ENCODE measurements around the gene NPTX1. TPM values are rescaled to one million over a fixed set of nuclear protein-coding genes. Genes with fewer than 3 reads are reported as not detected.

The NPTX1 gene
- total and polyA plus RNA-seq, 9 of the 15 experiments (the other 6 are each of a cell fraction or from before 2014, with no cell fraction given): 0.04 TPM; not detected in 8

GRCh38 chr17:80510132-80510531, 33.7 kb upstream of the NPTX1 start:
- Histone ChIP-seq H3K4me2 (ENCODE audit: insufficient read depth, low read length) (no peak overlapping the region), H2AFZ (ENCODE audit: low read depth, low read length) (no peak overlapping the region), H3K4me1 (replicated peaks in 1 of 2; ENCODE audit: control insufficient read depth in 2 of 2, insufficient read depth in 2 of 2, low read length in 2 of 2) (peaks cover 0 to 12% of the 10 kb centered on the region in 2 experiments; a peak in 1 of 5 replicates), H3K27ac (ENCODE audit: extremely low read depth, low read depth, low read length) (no peak overlapping the region), H3K9me1 (ENCODE audit: control insufficient read depth, insufficient read depth, low read length) (no peaks in the 10 kb centered on the region), H3K9ac (ENCODE audit: insufficient read depth in 1 of 2, low read depth in 2 of 2, low read length in 2 of 2) (no peak overlapping the region), H4K20me1 (replicated peaks; ENCODE audit: control insufficient read depth, insufficient read depth, low read length) (peaks cover 8% of the 10 kb centered on the region), H3K27me3 (ENCODE audit: control insufficient read depth in 2 of 2, insufficient read depth in 2 of 2, low read length in 2 of 2) (peaks cover 41 to 90% of the 10 kb centered on the region in 2 experiments), H3K9me3 (replicated peaks; ENCODE audit: control insufficient read depth, insufficient read depth, low read depth, low read length) (no peaks in the 10 kb centered on the region), H3K36me3 (ENCODE audit: control insufficient read depth, insufficient read depth, low read length) (no peaks in the 10 kb centered on the region), H3K79me2 (ENCODE audit: control insufficient read depth, insufficient read depth, low read length) (no peaks in the 10 kb centered on the region), H3K4me3 (no peak overlapping the region)
- FAIRE-seq (no peak), DNase-seq (ENCODE audit: extremely low read depth in 1 of 4, low spot score in 3 of 4) (no peak), ATAC-seq (no peak)
- in situ Hi-C loops (cut with MboI) (no loop called here), intact Hi-C loops (cut with micrococcal nuclease) (no loop called here)
- ChIA-PET POLR2A (interaction anchor here (1.1 kb wide), 1 partner anchor 35 kb away, joined by 3 read pairs; the partner anchor contains the start of gene RPTOR), CTCF (ENCODE audit: low intra/inter-chr PET ratio) (no interaction called here)
- WGBS (ENCODE audit: insufficient coverage, low coverage, missing lambda C conversion rate): 3% methylated on average over 14 of the region's 14 CpGs
- BruUV-seq (replicated peaks): no TSS peak
- no peak for TF ChIP-seq ZBTB34 (CRISPR knock-in tag; IDR thresholded peaks at IDR 0.05)
- TF ChIP-seq ZNF316 (IDR thresholded peaks at IDR 0.05): no peak
- no peak for TF ChIP-seq PHB2 (IDR thresholded peaks at IDR 0.05; ENCODE audit: low read depth)
- no peak for TF ChIP-seq ZNF184 (CRISPR knock-in tag; IDR thresholded peaks at IDR 0.05)
- TF ChIP-seq TEAD2 (tag; IDR thresholded peaks at IDR 0.05): no peak
- no peak for TF ChIP-seq ZNF174 (CRISPR knock-in tag; IDR thresholded peaks at IDR 0.05)
- TF ChIP-seq SREBF2 (CRISPR knock-in tag; IDR thresholded peaks at IDR 0.05): no peak
- no peak for TF ChIP-seq FOXA1 (IDR thresholded peaks at IDR 0.05; ENCODE audit: borderline replicate concordance)
- TF ChIP-seq PPARD (CRISPR knock-in tag; IDR thresholded peaks at IDR 0.05): no peak
- TF ChIP-seq SMARCA4 (IDR thresholded peaks at IDR 0.05): no peak
- no peak for TF ChIP-seq ZNF140 (CRISPR knock-in tag; IDR thresholded peaks at IDR 0.05)
- no peak for TF ChIP-seq ELK3 (CRISPR knock-in tag; IDR thresholded peaks at IDR 0.05)
- no peak for TF ChIP-seq NFYB (IDR thresholded peaks at IDR 0.05; ENCODE audit: extremely low read depth, insufficient read length)
- TF ChIP-seq, protein P1, sequence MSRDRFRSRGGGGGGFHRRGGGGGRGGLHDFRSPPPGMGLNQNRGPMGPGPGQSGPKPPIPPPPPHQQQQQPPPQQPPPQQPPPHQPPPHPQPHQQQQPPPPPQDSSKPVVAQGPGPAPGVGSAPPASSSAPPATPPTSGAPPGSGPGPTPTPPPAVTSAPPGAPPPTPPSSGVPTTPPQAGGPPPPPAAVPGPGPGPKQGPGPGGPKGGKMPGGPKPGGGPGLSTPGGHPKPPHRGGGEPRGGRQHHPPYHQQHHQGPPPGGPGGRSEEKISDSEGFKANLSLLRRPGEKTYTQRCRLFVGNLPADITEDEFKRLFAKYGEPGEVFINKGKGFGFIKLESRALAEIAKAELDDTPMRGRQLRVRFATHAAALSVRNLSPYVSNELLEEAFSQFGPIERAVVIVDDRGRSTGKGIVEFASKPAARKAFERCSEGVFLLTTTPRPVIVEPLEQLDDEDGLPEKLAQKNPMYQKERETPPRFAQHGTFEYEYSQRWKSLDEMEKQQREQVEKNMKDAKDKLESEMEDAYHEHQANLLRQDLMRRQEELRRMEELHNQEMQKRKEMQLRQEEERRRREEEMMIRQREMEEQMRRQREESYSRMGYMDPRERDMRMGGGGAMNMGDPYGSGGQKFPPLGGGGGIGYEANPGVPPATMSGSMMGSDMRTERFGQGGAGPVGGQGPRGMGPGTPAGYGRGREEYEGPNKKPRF (IDR thresholded peaks at IDR 0.05; ENCODE audit: low read depth, low read length): no peak
